Measurements from ENCODE around the gene ICAM1. TPM values are rescaled to one million over a fixed set of nuclear protein-coding genes. Genes with fewer than 3 reads are reported as not detected.

The ICAM1 gene
- total RNA-seq, 1 experiment from 2014 or later: 136 TPM

GRCh38 chr19:10246511-10246910 lies 24.4 kb upstream of the ICAM1 start:
- in situ Hi-C loops (cut with HindIII; ENCODE audit: low pct_unique_long_range_greater_than_20kb, low sequenced_read_pairs): no loop called here
- BruUV-seq (replicated peaks): no TSS peak
- TF ChIP-seq REST (IDR thresholded peaks at IDR 0.05; ENCODE audit: insufficient read depth in 1 of 2, low read depth in 2 of 2, low read length in 1 of 2) (no peak), CTCF (IDR thresholded peaks at IDR 0.05) (no peak), SIN3A (IDR thresholded peaks at IDR 0.05; ENCODE audit: borderline replicate concordance, insufficient read depth, low read depth, low read length) (no peak)

GRCh38 chr19:10251792-10252694 lies 18.9 kb upstream of the ICAM1 start, which contains the start of gene MRPL4:
TSS of gene MRPL4 (plus strand) at chr19:10252214. CDS start at chr19:10252254, 40 bp downstream.
- H3K27me3 ChIP-seq (ENCODE audit: control insufficient read depth, insufficient read depth, low read length): no peaks in the 10 kb centered on the region
- TF ChIP-seq TCF7L2 (IDR thresholded peaks at IDR 0.05; ENCODE audit: low read depth, low read length) (no peak), SIN3A (IDR thresholded peaks at IDR 0.05; ENCODE audit: borderline replicate concordance, insufficient read depth, low read depth, low read length) (peak; percentile 79; the same call in 1 of the 2 replicates), CTCF (IDR thresholded peaks at IDR 0.05) (no peak), REST (IDR thresholded peaks at IDR 0.05; ENCODE audit: insufficient read depth in 1 of 2, low read depth in 2 of 2, low read length in 1 of 2) (no peak), POLR2AphosphoS5 (IDR thresholded peaks at IDR 0.05; ENCODE audit: low read depth, low read length) (peak; percentile 57; the same call in 1 of the 2 replicates)
- H3K27ac ChIP-seq (ENCODE audit: low read length): peak within 1 kb of the TSS; percentile 84
- ChIA-PET POLR2A (interaction anchor here (0.6 kb wide), 2 partner anchors 147 to 163 kb away, joined by 5 to 9 read pairs; no protein-coding TSS in a partner anchor), CTCF (no interaction called here)
- TSS peak; percentile 82 for BruUV-seq (replicated peaks)
- ATAC-seq (peak; percentile 99), DNase-seq (ENCODE audit: low read depth, low spot score) (peak; percentile 90)
- no peaks in the 10 kb centered on the region for H3K9me3 ChIP-seq (ENCODE audit: control insufficient read depth, insufficient read depth, low read depth, low read length)
- peak within 1 kb of the TSS; percentile 79 to 83 for H3K4me3 ChIP-seq (ENCODE audit: low read depth in 2 of 2, low read length in 2 of 2)
- H3K36me3 ChIP-seq (ENCODE audit: control insufficient read depth, insufficient read depth, low read length): peaks cover 5% of the 10 kb centered on the region; the same call in 1 of the 2 replicates
- intact Hi-C loops (cut with micrococcal nuclease; ENCODE audit: unreplicated experiment): loop anchor here (5.0 kb wide), 1 partner anchor 130 kb away; no protein-coding TSS in a partner anchor
- in situ Hi-C loops (cut with HindIII; ENCODE audit: low pct_unique_long_range_greater_than_20kb, low sequenced_read_pairs): no loop called here
- no peaks in the 10 kb centered on the region for H3K4me1 ChIP-seq (ENCODE audit: control insufficient read depth, insufficient read depth, low read length)

More at GRCh38 chr19:10246511-10246910, 24.4 kb upstream of the ICAM1 start:
- CTCF ChIA-PET: no interaction called here
- ATAC-seq: no peak
- H3K9me3 ChIP-seq (ENCODE audit: control insufficient read depth, insufficient read depth, low read depth, low read length): no peaks in the 10 kb centered on the region
- H3K27me3 ChIP-seq (ENCODE audit: control insufficient read depth, insufficient read depth, low read length): no peaks in the 10 kb centered on the region
- DNase-seq (ENCODE audit: low read depth, low spot score): no peak
- no peaks in the 10 kb centered on the region for H3K4me1 ChIP-seq (ENCODE audit: control insufficient read depth, insufficient read depth, low read length)
- intact Hi-C loops (cut with micrococcal nuclease; ENCODE audit: unreplicated experiment): no loop called here
- no peaks in the 10 kb centered on the region for H3K36me3 ChIP-seq (ENCODE audit: control insufficient read depth, insufficient read depth, low read length)
- H3K27ac ChIP-seq (ENCODE audit: low read length): no peak overlapping the region
- no peak overlapping the region for H3K4me3 ChIP-seq (ENCODE audit: low read depth in 2 of 2, low read length in 2 of 2)
- POLR2A ChIA-PET: no interaction called here

Data from Panc1 (cell line).